BLaER1 (cell line): Measurements from ENCODE around the gene ZDHHC8.

ENCODE experiments used
- H3K27ac ChIP-seq: shearing (Covaris generic); formaldehyde crosslinking; 2 replicates; pipeline ENCODE4 v1.8.1; 2022
- H3K27me3 ChIP-seq: shearing (Covaris generic); formaldehyde crosslinking; 2 replicates; pipeline ENCODE4 v1.8.1; 2022
- H3K36me3 ChIP-seq: shearing (Covaris generic); formaldehyde crosslinking; 2 replicates; pipeline ENCODE4 v1.8.1; 2022
- H3K4me1 ChIP-seq: shearing (Covaris generic); formaldehyde crosslinking; 2 replicates; pipeline ENCODE4 v1.8.1; 2022
- H3K4me2 ChIP-seq: shearing (Covaris generic); formaldehyde crosslinking; 2 replicates; pipeline ENCODE4 v1.8.1; 2022
- H3K4me3 ChIP-seq: shearing (Covaris generic); formaldehyde crosslinking; 2 replicates; pipeline ENCODE4 v1.8.1; 2022
- H3K9ac ChIP-seq: shearing (Covaris generic); formaldehyde crosslinking; 2 replicates; pipeline ENCODE4 v1.8.1; 2022
- H3K9me3 ChIP-seq: shearing (Covaris generic); formaldehyde crosslinking; 2 replicates; pipeline ENCODE4 v1.8.1; 2022
- H4K20me1 ChIP-seq: shearing (Covaris generic); formaldehyde crosslinking; 2 replicates; pipeline ENCODE4 v1.8.1; 2022
- Cebpa-rat ChIP-seq: shearing (Covaris generic); IDR thresholded peaks from 2 replicates; pipeline ENCODE4 v1.8.1; 2022

The ZDHHC8 gene, protein sequence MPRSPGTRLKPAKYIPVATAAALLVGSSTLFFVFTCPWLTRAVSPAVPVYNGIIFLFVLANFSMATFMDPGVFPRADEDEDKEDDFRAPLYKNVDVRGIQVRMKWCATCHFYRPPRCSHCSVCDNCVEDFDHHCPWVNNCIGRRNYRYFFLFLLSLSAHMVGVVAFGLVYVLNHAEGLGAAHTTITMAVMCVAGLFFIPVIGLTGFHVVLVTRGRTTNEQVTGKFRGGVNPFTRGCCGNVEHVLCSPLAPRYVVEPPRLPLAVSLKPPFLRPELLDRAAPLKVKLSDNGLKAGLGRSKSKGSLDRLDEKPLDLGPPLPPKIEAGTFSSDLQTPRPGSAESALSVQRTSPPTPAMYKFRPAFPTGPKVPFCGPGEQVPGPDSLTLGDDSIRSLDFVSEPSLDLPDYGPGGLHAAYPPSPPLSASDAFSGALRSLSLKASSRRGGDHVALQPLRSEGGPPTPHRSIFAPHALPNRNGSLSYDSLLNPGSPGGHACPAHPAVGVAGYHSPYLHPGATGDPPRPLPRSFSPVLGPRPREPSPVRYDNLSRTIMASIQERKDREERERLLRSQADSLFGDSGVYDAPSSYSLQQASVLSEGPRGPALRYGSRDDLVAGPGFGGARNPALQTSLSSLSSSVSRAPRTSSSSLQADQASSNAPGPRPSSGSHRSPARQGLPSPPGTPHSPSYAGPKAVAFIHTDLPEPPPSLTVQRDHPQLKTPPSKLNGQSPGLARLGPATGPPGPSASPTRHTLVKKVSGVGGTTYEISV

GRCh38 chr22:20131597-20131858 lies at the start of gene ZDHHC8:
ZDHHC8 (plus strand) TSS chr22:20131804; CDS start chr22:20131948, 144 bp downstream.
- Histone ChIP-seq H3K36me3 (peaks cover 24% of the 10 kb centered on the region), H3K27me3 (no peaks in the 10 kb centered on the region), H4K20me1 (peaks cover 78% of the 10 kb centered on the region), H3K4me3 (peak within 1 kb of the TSS; percentile 82), H3K9ac (peak within 1 kb of the TSS; percentile 85), H3K4me1 (peaks cover 87% of the 10 kb centered on the region), H3K4me2 (peak within 1 kb of the TSS; percentile 99), H3K9me3 (no peaks in the 10 kb centered on the region), H3K27ac (peak within 1 kb of the TSS; percentile 88)
- TF ChIP-seq Cebpa-rat = no peak

- Histone ChIP-seq H3K9ac (peak overlapping the region; percentile 85), H3K4me1 (peaks cover 55% of the 10 kb centered on the region), H3K27me3 (no peaks in the 10 kb centered on the region), H3K4me3 (no peak overlapping the region), H3K27ac (0 out of 2 replicates have a peak overlapping the region, but pooled peaks have one; percentile 27), H4K20me1 (peaks cover 77% of the 10 kb centered on the region), H3K9me3 (no peaks in the 10 kb centered on the region), H3K36me3 (peaks cover 57% of the 10 kb centered on the region), H3K4me2 (peak overlapping the region; percentile 92)
- TF ChIP-seq Cebpa-rat = no peak
Observed at GRCh38 chr22:20083157-20083890, 48.3 kb upstream of the ZDHHC8 start.

DNA sequence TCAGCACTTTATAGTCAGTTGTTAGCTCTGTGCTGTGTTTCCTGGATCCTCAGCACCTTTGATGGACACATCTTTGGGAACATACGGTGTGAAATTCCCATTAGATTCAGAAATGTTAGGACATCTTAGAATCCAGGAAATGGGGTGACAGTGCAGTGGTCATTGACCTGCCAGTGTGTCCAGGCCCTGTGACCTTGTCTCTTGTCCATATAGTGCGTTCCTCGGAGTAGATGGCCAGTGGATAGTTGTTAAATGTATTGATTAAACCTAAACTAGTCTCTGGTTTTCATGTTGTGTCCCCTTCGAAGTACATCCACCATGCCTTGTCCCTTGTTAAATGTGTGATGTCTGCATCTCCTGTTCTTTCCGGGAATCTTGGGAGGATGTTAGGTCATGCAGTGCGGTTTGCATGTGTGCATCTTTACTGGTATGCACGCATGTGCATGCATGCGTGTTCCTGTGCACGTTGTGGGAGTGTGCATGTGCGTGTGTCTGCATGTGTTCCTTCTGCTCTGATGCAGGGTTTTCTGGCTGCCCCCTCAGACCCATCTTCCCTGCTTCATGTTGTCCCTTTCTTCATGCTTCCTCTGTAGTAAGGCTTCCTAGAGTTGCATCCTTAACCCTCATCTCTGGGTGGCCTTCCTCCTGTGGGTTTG lies 47.6 kb upstream of the ZDHHC8 start:
- 0 out of 2 replicates have a peak overlapping the region, but pooled peaks have one; percentile 18 for H3K27ac ChIP-seq
- peaks cover 84% of the 10 kb centered on the region for H4K20me1 ChIP-seq
- no peak for TF ChIP-seq Cebpa-rat
- H3K36me3 ChIP-seq = peaks cover 64% of the 10 kb centered on the region
- no peaks in the 10 kb centered on the region for H3K27me3 ChIP-seq
- H3K4me2 ChIP-seq = peak overlapping the region; percentile 92
- peaks cover 52% of the 10 kb centered on the region for H3K4me1 ChIP-seq
- H3K4me3 ChIP-seq = no peak overlapping the region
- H3K9me3 ChIP-seq = no peaks in the 10 kb centered on the region
- H3K9ac ChIP-seq = peak overlapping the region; percentile 85; the same call in 1 of the 2 replicates

DNA sequence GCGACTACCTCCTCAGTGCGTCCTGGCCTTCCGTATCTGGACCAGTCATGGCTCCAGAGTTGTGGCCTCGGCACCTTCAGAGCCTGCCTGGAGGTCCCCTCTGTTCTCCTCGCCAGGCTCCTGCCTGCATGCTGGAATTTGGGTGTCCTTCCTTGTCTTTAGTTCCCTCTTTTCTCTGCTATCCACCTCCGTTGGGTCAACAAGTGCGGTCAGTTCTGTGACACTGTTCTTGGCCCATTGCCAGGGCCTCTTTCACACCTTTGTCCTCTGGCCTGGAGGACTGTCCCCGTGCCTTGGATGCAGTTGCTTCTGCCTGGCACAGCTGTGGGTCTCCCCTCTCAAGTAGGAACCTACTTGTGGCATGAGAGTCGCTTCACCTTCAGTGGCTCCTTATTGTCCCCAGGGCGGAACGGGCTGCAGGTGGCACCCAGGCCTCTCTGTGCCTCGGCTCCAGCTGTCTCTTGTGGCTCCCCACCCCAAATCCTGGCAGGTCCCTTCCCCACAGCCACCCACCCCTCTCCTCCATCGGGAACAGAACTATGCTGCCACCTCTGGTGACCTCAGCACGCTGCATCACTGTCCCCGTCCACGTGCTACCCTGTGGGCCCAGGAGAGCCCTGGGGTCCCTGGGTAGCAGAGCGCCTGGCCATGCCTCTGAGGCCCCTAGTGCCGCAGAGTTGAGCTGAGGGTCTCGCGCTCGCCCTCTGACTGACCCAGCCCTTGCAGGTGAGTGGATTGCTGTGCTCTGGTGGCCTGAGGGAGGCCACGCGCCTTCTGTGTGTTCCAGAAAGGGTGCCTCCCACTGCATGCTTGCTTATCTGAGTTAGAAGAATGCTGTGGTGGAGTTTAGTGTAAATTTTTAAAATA lies 46.8 kb upstream of the ZDHHC8 start:
- no peak for TF ChIP-seq Cebpa-rat
- no peaks in the 10 kb centered on the region for H3K9me3 ChIP-seq
- peaks cover 71% of the 10 kb centered on the region for H3K36me3 ChIP-seq
- H4K20me1 ChIP-seq = peaks cover 92% of the 10 kb centered on the region
- 0 out of 2 replicates have a peak overlapping the region, but pooled peaks have one; percentile 5 for H3K27ac ChIP-seq
- peak overlapping the region; percentile 21; the same call in 1 of the 2 replicates for H3K9ac ChIP-seq
- H3K27me3 ChIP-seq = no peaks in the 10 kb centered on the region
- H3K4me2 ChIP-seq = peak overlapping the region; percentile 92
- H3K4me3 ChIP-seq = no peak overlapping the region
- peaks cover 46% of the 10 kb centered on the region for H3K4me1 ChIP-seq

DNA sequence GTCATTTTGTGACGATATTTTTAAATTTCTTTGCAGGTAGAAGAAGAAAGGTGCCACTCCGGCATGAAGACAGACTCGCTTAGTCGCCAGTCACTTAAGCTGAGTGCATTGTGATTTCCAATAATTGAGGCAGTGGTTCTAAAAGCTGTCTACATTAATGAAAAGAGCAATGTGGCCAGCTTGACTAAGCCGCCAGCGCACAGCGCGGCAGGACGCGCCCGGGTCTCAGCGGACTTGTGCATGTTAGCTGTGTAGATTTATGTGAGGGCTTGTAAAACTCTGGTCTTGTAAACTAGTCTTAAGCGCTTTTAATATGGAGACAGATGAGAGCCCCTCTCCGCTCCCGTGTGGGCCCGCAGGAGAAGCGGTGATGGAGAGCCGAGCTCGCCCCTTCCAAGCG lies 46.0 kb upstream of the ZDHHC8 start:
- Histone ChIP-seq H3K27me3 (no peaks in the 10 kb centered on the region), H3K4me2 (no peak overlapping the region), H3K9me3 (no peaks in the 10 kb centered on the region), H3K4me1 (peaks cover 46% of the 10 kb centered on the region), H4K20me1 (peaks cover 100% of the 10 kb centered on the region), H3K36me3 (peaks cover 80% of the 10 kb centered on the region), H3K4me3 (no peak overlapping the region), H3K9ac (0 out of 2 replicates have a peak overlapping the region, but pooled peaks have one; percentile 21), H3K27ac (0 out of 2 replicates have a peak overlapping the region, but pooled peaks have one; percentile 5)
- no peak for TF ChIP-seq Cebpa-rat

DNA sequence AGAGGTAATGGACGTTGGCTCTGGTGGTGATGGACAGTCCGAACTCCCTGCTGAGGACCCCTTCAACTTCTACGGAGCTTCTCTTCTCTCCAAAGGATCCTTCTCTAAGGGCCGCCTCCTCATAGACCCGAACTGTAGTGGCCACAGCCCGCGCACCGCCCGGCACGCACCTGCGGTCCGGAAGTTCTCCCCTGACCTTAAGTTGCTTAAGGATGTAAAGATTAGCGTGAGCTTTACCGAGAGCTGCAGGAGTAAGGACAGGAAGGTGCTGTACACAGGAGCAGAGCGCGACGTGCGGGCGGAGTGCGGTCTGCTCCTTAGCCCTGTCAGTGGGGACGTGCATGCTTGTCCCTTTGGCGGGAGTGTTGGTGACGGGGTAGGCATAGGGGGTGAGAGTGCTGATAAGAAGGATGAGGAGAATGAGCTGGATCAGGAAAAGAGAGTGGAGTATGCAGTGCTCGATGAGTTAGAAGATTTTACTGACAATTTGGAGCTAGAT lies 45.5 kb upstream of the ZDHHC8 start:
- H3K4me3 ChIP-seq = no peak overlapping the region
- peaks cover 41% of the 10 kb centered on the region for H3K4me1 ChIP-seq
- no peak for TF ChIP-seq Cebpa-rat
- H3K9ac ChIP-seq = no peak overlapping the region
- H3K36me3 ChIP-seq = peaks cover 85% of the 10 kb centered on the region
- H3K27me3 ChIP-seq = no peaks in the 10 kb centered on the region
- no peak overlapping the region for H3K4me2 ChIP-seq
- H4K20me1 ChIP-seq = peaks cover 100% of the 10 kb centered on the region
- H3K9me3 ChIP-seq = no peaks in the 10 kb centered on the region
- no peak overlapping the region for H3K27ac ChIP-seq

- H3K4me1 ChIP-seq = peaks cover 34% of the 10 kb centered on the region
- no peaks in the 10 kb centered on the region for H3K9me3 ChIP-seq
- H3K36me3 ChIP-seq = peaks cover 91% of the 10 kb centered on the region
- no peak overlapping the region for H3K4me2 ChIP-seq
- no peak overlapping the region for H3K9ac ChIP-seq
- H3K27ac ChIP-seq = no peak overlapping the region
- no peaks in the 10 kb centered on the region for H3K27me3 ChIP-seq
- H4K20me1 ChIP-seq = peaks cover 100% of the 10 kb centered on the region
- no peak overlapping the region for H3K4me3 ChIP-seq
- TF ChIP-seq Cebpa-rat = no peak
Observed at GRCh38 chr22:20086763-20087162, 44.8 kb upstream of the ZDHHC8 start.
